WTC11 (cell line): ENCODE data around the gene QARS1. TPM values are rescaled to one million over a fixed set of nuclear protein-coding genes. Genes with fewer than 3 reads are reported as not detected.

Experiments used
- ARID4B ChIP-seq: sonication (generic); formaldehyde crosslinking; IDR thresholded peaks from 2 replicates; pipeline ENCODE4 v1.8.0; 2023; ENCODE audit warnings: missing genetic modification reagents, mild to moderate bottlenecking, borderline replicate concordance
- ATF1 ChIP-seq: sonication (generic); formaldehyde crosslinking; IDR thresholded peaks from 2 replicates; pipeline ENCODE4 v1.8.1; 2023; ENCODE audit warnings: mild to moderate bottlenecking, moderate library complexity, missing genetic modification reagents
- CREB1 ChIP-seq: sonication (generic); formaldehyde crosslinking; IDR thresholded peaks from 2 replicates; pipeline ENCODE4 v1.8.0; 2023; ENCODE audit warnings: mild to moderate bottlenecking, missing genetic modification reagents
- E2F5 ChIP-seq: sonication (generic); formaldehyde crosslinking; IDR thresholded peaks from 2 replicates; pipeline ENCODE4 v1.8.1; 2022; ENCODE audit warnings: mild to moderate bottlenecking, moderate library complexity, missing genetic modification reagents
- EMX1 ChIP-seq: fragments of 250-450 bp; sonication (Bioruptor Pico); IDR thresholded peaks from 2 replicates; pipeline ENCODE4 v1.8.0; 2021; ENCODE audit warnings: mild to moderate bottlenecking
- FOXP4 ChIP-seq: sonication (generic); formaldehyde crosslinking; IDR thresholded peaks from 2 replicates; pipeline ENCODE4 v1.8.0; 2022; ENCODE audit warnings: mild to moderate bottlenecking, missing genetic modification reagents
- GABPB1 ChIP-seq: sonication (generic); formaldehyde crosslinking; IDR thresholded peaks from 2 replicates; pipeline ENCODE4 v1.8.1; 2023; ENCODE audit warnings: mild to moderate bottlenecking, missing genetic modification reagents
- GRHL2 ChIP-seq: fragments of 250-450 bp; sonication (Bioruptor Pico); IDR thresholded peaks from 2 replicates; pipeline ENCODE4 v1.8.0; 2022; ENCODE audit warnings: mild to moderate bottlenecking, moderate library complexity; ENCODE audit not compliant: insufficient replicate concordance, severe bottlenecking
- IRF2 ChIP-seq: sonication (generic); formaldehyde crosslinking; IDR thresholded peaks from 2 replicates; pipeline ENCODE4 v1.8.0; 2022; ENCODE audit warnings: low read depth, missing genetic modification reagents, borderline replicate concordance
- JAZF1 ChIP-seq: fragments of 250-450 bp; sonication (Bioruptor Pico); IDR thresholded peaks from 2 replicates; pipeline ENCODE4 v1.9.0; 2021; ENCODE audit warnings: moderate library complexity, mild to moderate bottlenecking, inconsistent platforms
- JUN ChIP-seq: sonication (generic); formaldehyde crosslinking; IDR thresholded peaks from 2 replicates; pipeline ENCODE4 v1.8.0; 2023; ENCODE audit warnings: mild to moderate bottlenecking, missing genetic modification reagents
- MAX ChIP-seq: sonication (generic); formaldehyde crosslinking; IDR thresholded peaks from 2 replicates; pipeline ENCODE4 v1.8.0; 2022; ENCODE audit warnings: mild to moderate bottlenecking, missing genetic modification reagents
- NR2C2 ChIP-seq: sonication (generic); formaldehyde crosslinking; IDR thresholded peaks from 2 replicates; pipeline ENCODE4 v1.8.0; 2022; ENCODE audit warnings: mild to moderate bottlenecking, missing genetic modification reagents
- PRDM15 ChIP-seq: sonication (generic); formaldehyde crosslinking; IDR thresholded peaks from 2 replicates; pipeline ENCODE4 v1.8.0; 2022; ENCODE audit warnings: missing genetic modification reagents
- RORB ChIP-seq: fragments of 250-450 bp; sonication (Bioruptor Pico); IDR thresholded peaks from 2 replicates; pipeline ENCODE4 v1.9.0; 2021; ENCODE audit warnings: mild to moderate bottlenecking
- SMAD3 ChIP-seq: sonication (generic); formaldehyde crosslinking; IDR thresholded peaks from 2 replicates; pipeline ENCODE4 v1.8.0; 2022; ENCODE audit warnings: missing genetic modification reagents, mild to moderate bottlenecking, borderline replicate concordance
- SP1 ChIP-seq: sonication (generic); formaldehyde crosslinking; conservative IDR thresholded peaks from 2 replicates; pipeline ENCODE4 v1.8.1; 2022; ENCODE audit warnings: missing genetic modification reagents
- USF1 ChIP-seq: sonication (generic); formaldehyde crosslinking; IDR thresholded peaks from 2 replicates; pipeline ENCODE4 v1.8.0; 2022; ENCODE audit warnings: mild to moderate bottlenecking, missing genetic modification reagents
- ZNF138 ChIP-seq: sonication (generic); formaldehyde crosslinking; conservative IDR thresholded peaks from 2 replicates; pipeline ENCODE4 v1.8.1; 2022; ENCODE audit warnings: mild to moderate bottlenecking, moderate library complexity, missing genetic modification reagents
- ZNF281 ChIP-seq: sonication (generic); formaldehyde crosslinking; IDR thresholded peaks from 2 replicates; pipeline ENCODE4 v1.8.0; 2023; ENCODE audit warnings: mild to moderate bottlenecking, missing genetic modification reagents
- ZNF416 ChIP-seq: fragments of 250-450 bp; sonication (Bioruptor Pico); IDR thresholded peaks from 2 replicates; pipeline ENCODE4 v1.9.0; 2021; ENCODE audit warnings: mild to moderate bottlenecking, inconsistent platforms
- ZNF671 ChIP-seq: fragments of 250-450 bp; sonication (Bioruptor Pico); IDR thresholded peaks from 2 replicates; pipeline ENCODE4 v1.8.0; 2021; ENCODE audit warnings: mild to moderate bottlenecking
- total RNA-seq: library from RNA; stranded (reverse); gene quantifications from 3 replicates; pipeline ENCODE4 v1.2.3, GENCODE V29; 2021

QARS1 gene
- total RNA-seq, 1 experiment from 2014 or later = 471 TPM

GRCh38 chr3:49093853-49094767 is 10.4 kb downstream of the QARS1 start, which contains the start of gene QRICH1 (continued):
- TF ChIP-seq ZNF416 (no peak), IRF2 (CRISPR knock-in tag) (no peak), FOXP4 (CRISPR knock-in tag) (no peak; the same call in 1 of the 2 replicates), EMX1 (CRISPR knock-in tag) (no peak), GRHL2 (CRISPR knock-in tag) (no peak), ARID4B (peak; percentile 45; the same call in 1 of the 2 replicates), ZNF281 (CRISPR knock-in tag) (no peak), JAZF1 (CRISPR knock-in tag) (no peak), E2F5 (CRISPR knock-in tag) (no peak; the same call in 1 of the 2 replicates), SP1 (CRISPR knock-in tag) (peak; percentile 66), CREB1 (no peak), ATF1 (CRISPR knock-in tag) (no peak), ZNF671 (CRISPR knock-in tag) (no peak), JUN (CRISPR knock-in tag) (0 out of 2 replicates have a peak, but pooled peaks have one; percentile 63), MAX (CRISPR knock-in tag) (peak; percentile 47), USF1 (0 out of 2 replicates have a peak, but pooled peaks have one; percentile 20), RORB (no peak), NR2C2 (CRISPR knock-in tag) (no peak), PRDM15 (CRISPR knock-in tag) (peak; percentile 65; the same call in 1 of the 2 replicates), ZNF138 (no peak), SMAD3 (CRISPR knock-in tag) (0 out of 2 replicates have a peak, but pooled peaks have one; percentile 61), GABPB1 (CRISPR knock-in tag) (peak; percentile 33; the same call in 1 of the 2 replicates)
